Fibroblast of lung (primary cell): ENCODE measurements around the gene LAMP5. TPM values are rescaled to one million over a fixed set of nuclear protein-coding genes. Genes with fewer than 3 reads are reported as not detected.

ENCODE experiments used
- DNase-seq, 2 donors: peaks; one replicate each; pipeline versions ENCODE4 v3.0.0 to v3.0.0-alpha.2; 2010; ENCODE audit warnings: low read depth in 2 of 2
- H2AFZ ChIP-seq: 2 replicates; pipeline ENCODE4 v1.5.1; 2012; ENCODE audit warnings: low read length, control low read depth, inconsistent platforms
- H3K27ac ChIP-seq: 2 replicates; pipeline ENCODE4 v1.5.1; 2011; ENCODE audit warnings: low read length, control low read depth; ENCODE audit not compliant: insufficient read depth
- H3K27me3 ChIP-seq: 2 replicates; pipeline ENCODE4 v1.5.1; 2011; ENCODE audit warnings: mild to moderate bottlenecking, low read length; ENCODE audit not compliant: control insufficient read depth, insufficient read depth
- H3K36me3 ChIP-seq: 2 replicates; pipeline ENCODE4 v1.5.1; 2011; ENCODE audit warnings: low read length; ENCODE audit not compliant: control insufficient read depth, insufficient read depth
- H3K4me1 ChIP-seq: 2 replicates; pipeline ENCODE4 v1.5.1; 2011; ENCODE audit warnings: low read length; ENCODE audit not compliant: control insufficient read depth, insufficient read depth; ENCODE audit errors: extremely low read depth
- H3K4me2 ChIP-seq: 2 replicates; pipeline ENCODE4 v1.5.1; 2011; ENCODE audit warnings: low read length, control low read depth; ENCODE audit not compliant: insufficient read depth; ENCODE audit errors: extremely low read depth
- H3K4me3 ChIP-seq, 4 experiments: fragments of 200-600 bp in 1 of 4; sonication (generic) in 1 of 4; replicated peaks in 1 of 4; 2 replicates each; pipeline ENCODE4 v1.5.1; 2011 to 2016; ENCODE audit warnings: low read length in 4 of 4, low read depth in 3 of 4, mild to moderate bottlenecking in 3 of 4, control low read depth in 2 of 4, inconsistent platforms in 1 of 4, mixed read lengths in 1 of 4; ENCODE audit not compliant: insufficient read depth in 1 of 4; ENCODE audit errors: control extremely low read depth in 1 of 4
- H3K79me2 ChIP-seq: 2 replicates; pipeline ENCODE4 v1.5.1; 2012; ENCODE audit warnings: mild to moderate bottlenecking, low read length, inconsistent platforms; ENCODE audit not compliant: control insufficient read depth, insufficient read depth
- H3K9ac ChIP-seq: 2 replicates; pipeline ENCODE4 v1.5.1; 2011; ENCODE audit warnings: mild to moderate bottlenecking, low read length, control low read depth; ENCODE audit not compliant: insufficient read depth
- H3K9me3 ChIP-seq: 2 replicates; pipeline ENCODE4 v1.5.1; 2012; ENCODE audit warnings: low read depth, low read length; ENCODE audit not compliant: control insufficient read depth, insufficient read depth
- H4K20me1 ChIP-seq: 2 replicates; pipeline ENCODE4 v1.5.1; 2011; ENCODE audit warnings: low read length; ENCODE audit not compliant: control insufficient read depth, insufficient read depth; ENCODE audit errors: extremely low read depth
- CTCF ChIP-seq, 2 donors: IDR thresholded peaks in 1 of 2; conservative IDR thresholded peaks in 1 of 2; 1 replicate in 1 of 2; 2 replicates in 1 of 2; pipeline ENCODE4 v1.5.1; 2011 to 2012; ENCODE audit warnings: low read length in 2 of 2, control low read depth in 1 of 2, inconsistent platforms in 1 of 2, low read depth in 1 of 2, mild to moderate bottlenecking in 1 of 2
- EZH2 ChIP-seq: IDR thresholded peaks from 2 replicates; pipeline ENCODE4 v1.5.1; 2012; ENCODE audit warnings: low read length, control low read depth, mild to moderate bottlenecking; ENCODE audit errors: missing control alignments
- polyA plus RNA-seq, 2 donors: library from polyadenylated mRNA; depleted of rRNA in 1 of 2; stranded (reverse) in 1 of 2; unstranded in 1 of 2; fragments of >200 nt; gene quantifications; 2 replicates each; pipeline ENCODE4 v1.2.1, GENCODE V29; 2011 to 2012; ENCODE audit warnings: missing spikeins in 1 of 2
- total RNA-seq: library from RNA; depleted of rRNA; stranded (reverse); fragments of >200 nt; gene quantifications from 2 replicates; pipeline ENCODE4 v1.2.1, GENCODE V29; 2014

LAMP5 gene
- total and polyA plus RNA-seq, 2 donors (not counting 1 experiment from before 2014, with no cell fraction given): 0.92 to 2.1 TPM

- Histone ChIP-seq H3K36me3 (no peaks in the 10 kb centered on the region), H3K79me2 (no peaks in the 10 kb centered on the region), H3K4me1 (no peaks in the 10 kb centered on the region), H3K27ac (no peak overlapping the region), H2AFZ (no peak overlapping the region), H4K20me1 (no peaks in the 10 kb centered on the region), H3K27me3 (peaks cover 3% of the 10 kb centered on the region), H3K9ac (no peak overlapping the region), H3K9me3 (no peaks in the 10 kb centered on the region), H3K4me2 (no peak overlapping the region), H3K4me3 (no peak overlapping the region)
- TF ChIP-seq CTCF (conservative IDR thresholded peaks at IDR 0.05 in 1 of 2, IDR thresholded peaks at IDR 0.05 in 1 of 2; ENCODE audit: low read depth in 1 of 2, low read length in 2 of 2) (no peak), EZH2 (no peak)
- DNase-seq: no peak
Observed at GRCh38 chr20:9523636-9524035, 9.2 kb downstream of the LAMP5 start.

- H3K9ac ChIP-seq: no peak overlapping the region
- no peak overlapping the region for H3K4me2 ChIP-seq
- no peaks in the 10 kb centered on the region for H3K9me3 ChIP-seq
- no peaks in the 10 kb centered on the region for H4K20me1 ChIP-seq
- no peak for DNase-seq
- TF ChIP-seq EZH2 (no peak), CTCF (conservative IDR thresholded peaks at IDR 0.05 in 1 of 2, IDR thresholded peaks at IDR 0.05 in 1 of 2; ENCODE audit: low read depth in 1 of 2, low read length in 2 of 2) (no peak)
- no peaks in the 10 kb centered on the region for H3K4me1 ChIP-seq
- H3K27me3 ChIP-seq: peaks cover 6% of the 10 kb centered on the region
- H3K27ac ChIP-seq: no peak overlapping the region
- no peak overlapping the region for H2AFZ ChIP-seq
- no peaks in the 10 kb centered on the region for H3K36me3 ChIP-seq
- no peaks in the 10 kb centered on the region for H3K79me2 ChIP-seq
- no peak overlapping the region for H3K4me3 ChIP-seq
Observed at GRCh38 chr20:9531581-9531980, 17.2 kb downstream of the LAMP5 start.

GRCh38 chr20:9532069-9532838 is 17.9 kb downstream of the LAMP5 start:
- no peak overlapping the region for H3K4me2 ChIP-seq
- no peak overlapping the region for H3K9ac ChIP-seq
- no peak for TF ChIP-seq EZH2
- TF ChIP-seq CTCF (conservative IDR thresholded peaks at IDR 0.05 in 1 of 2, IDR thresholded peaks at IDR 0.05 in 1 of 2; ENCODE audit: low read depth in 1 of 2, low read length in 2 of 2): no peak
- no peaks in the 10 kb centered on the region for H3K4me1 ChIP-seq
- no peak overlapping the region for H3K4me3 ChIP-seq
- H3K27me3 ChIP-seq: peaks cover 6% of the 10 kb centered on the region
- H3K36me3 ChIP-seq: no peaks in the 10 kb centered on the region
- H3K9me3 ChIP-seq: no peaks in the 10 kb centered on the region
- no peaks in the 10 kb centered on the region for H3K79me2 ChIP-seq
- no peaks in the 10 kb centered on the region for H4K20me1 ChIP-seq
- H2AFZ ChIP-seq: no peak overlapping the region
- H3K27ac ChIP-seq: no peak overlapping the region
- DNase-seq: no peak
